Heart right ventricle (tissue), 16 donors: ENCODE data around the gene PRSS3. TPM values are rescaled to one million over a fixed set of nuclear protein-coding genes. Genes with fewer than 3 reads are reported as not detected.
"Not testable (repeated sequence)": the region's sequence is repeated elsewhere in the genome, so short reads cannot be mapped to it uniquely, and the experiment has no call there.

Experiments used
- ATAC-seq, 8 donors: fragments of 200-7000 bp; cut with Tn5 transposase; one replicate each; pipeline ENCODE4 v1.9.1; 2020; ENCODE audit warnings: mild to moderate bottlenecking in 8 of 8, moderate library complexity in 8 of 8, moderate number of reproducible peaks in 1 of 8
- DNase-seq, 2 donors: peaks; one replicate each; pipeline ENCODE4 v3.0.0-alpha.2; 2020
- H3K27ac ChIP-seq, 10 donors: fragments of 200-600 bp; sonication (generic) in 2 of 10; one replicate each; pipeline versions ENCODE4 v1.5.0 to v1.8.0; 2020 to 2022; ENCODE audit warnings: mild to moderate bottlenecking in 3 of 10
- H3K27me3 ChIP-seq, 7 donors: fragments of 200-600 bp; one replicate each; pipeline ENCODE4 v1.8.0; 2021 to 2022; ENCODE audit warnings: mild to moderate bottlenecking in 2 of 7
- H3K36me3 ChIP-seq, 9 donors: fragments of 200-600 bp; sonication (generic) in 1 of 9; one replicate each; pipeline versions ENCODE4 v1.5.0 to v1.8.0; 2020 to 2022; ENCODE audit warnings: mild to moderate bottlenecking in 2 of 9
- H3K4me1 ChIP-seq, 9 donors: fragments of 200-600 bp; sonication (generic) in 1 of 9; one replicate each; pipeline versions ENCODE4 v1.5.0 to v1.8.0; 2020 to 2022; ENCODE audit warnings: mild to moderate bottlenecking in 4 of 9
- H3K4me3 ChIP-seq, 10 donors: fragments of 200-600 bp; sonication (generic) in 2 of 10; one replicate each; pipeline versions ENCODE4 v1.5.0 to v1.8.0; 2020 to 2022; ENCODE audit warnings: mild to moderate bottlenecking in 7 of 10, moderate library complexity in 2 of 10
- H3K9me3 ChIP-seq, 11 donors: fragments of 200-600 bp in 10 of 11; sonication (generic) in 2 of 11; one replicate each; pipeline versions ENCODE4 v1.5.0 to v1.8.0; 2013 to 2022; ENCODE audit warnings: mild to moderate bottlenecking in 2 of 11, control low read depth in 1 of 11, moderate library complexity in 1 of 11
- CTCF ChIP-seq, 9 donors: fragments of 200-600 bp; sonication (generic) in 2 of 9; IDR thresholded peaks; one replicate each; pipeline versions ENCODE4 v1.5.0 to v1.8.0; 2021 to 2022; ENCODE audit warnings: antibody characterized with exemption in 9 of 9, mild to moderate bottlenecking in 5 of 9, moderate library complexity in 1 of 9
- WGBS, 2 donors: extraction: QIAGEN DNeasy Blood & Tissue Kit; methylation state at CpG; one replicate each; pipeline ENCODE4 v1.1.7; 2013; ENCODE audit warnings: inconsistent platforms in 1 of 2; 5-methylcytosine and 5-hydroxymethylcytosine counted together
- intact Hi-C, 10 donors: fragments of 100-400 bp; cut with DNase I; formaldehyde crosslinking; loops; one replicate each; pipeline versions ENCODE4 v1.11.1 to v1.14.2; 2022
- polyA plus RNA-seq, 2 donors: library from polyadenylated mRNA; stranded (reverse); fragments of 200-250 nt; gene quantifications; one replicate each; pipeline ENCODE4 v1.2.3, GENCODE V29; 2013
- total RNA-seq, 10 donors: library from RNA; stranded (reverse); fragmentation: NEBNext Ultra II Directional in 3 of 10; extraction: Animal tissue kit (Norgen Biotek cat#: 25700) in 3 of 10; gene quantifications; one replicate each; pipeline versions ENCODE4 v1.2.1 to v1.2.4, GENCODE V29; 2021 to 2023
- donor health status: Arrhythmogenic right ventricular cardiomyopathy.
- donor health status: ischemic (EF 13 %, LVEDD 7.1; RV severe dilation, severe dysfunction).
- donor health status: healthy with polysubstance abuse.
- donor health status: DM: no; HTN: yes; CAD: no.
- donor health status: DM: no; HTN: no; CAD: no.
- donor health status: ischemic (EF 25% LVEDD 6.9; RV normal size, moderate dysfunction).
- donor health status: ischemic (EF 25% LVEDD 5.7; RV mildly dilated, moderate dysfunction).
- donor health status: healthy.
- donor health status: DM: yes; HTN: yes; CAD: no.
- donor health status: Ischemic cardiomyopathy.
- donor health status: ischemic (EF 35%, LVEDD 5.7; RV mildly dilated, moderate dysfunction).
- donor health status: nonischemic (EF 11% LVEDD 7.7; RV severe dilation, severe dysfunction).
- donor health status: DM: yes; HTN: yes; CAD: no.
- donor health status: PGD.
- donor health status: ischemic (EF 29% LVEDD 5.4; RV normal size, mild dysfunction).
- donor health status: nonischemic (EF 23%, LVEDD 6.1; RV moderate dilation, normal function).

Gene PRSS3
- total and polyA plus RNA-seq, 12 donors: 0.07 to 1.0 (median 0.66) TPM; not detected in 4

GRCh38 chr9:33750839-33751339, 44.5 kb upstream of the PRSS3 start:
- Histone ChIP-seq H3K9me3 (no peaks in the 10 kb centered on the region), H3K27me3 (peaks cover 0 to 76% (median 65%) of the 10 kb centered on the region in 7 donors), H3K4me3 (peak overlapping the region in 8 of 10 donors; percentile 2 to 31 (median 18)), H3K4me1 (peaks cover 0 to 14% (median 7%) of the 10 kb centered on the region in 9 donors), H3K36me3 (no peaks in the 10 kb centered on the region), H3K27ac (no peak overlapping the region)
- 2 to 5% methylated on average over 31 of the region's 31 CpGs for WGBS, 2 donors
- TF ChIP-seq CTCF (IDR thresholded peaks at IDR 0.05): no peak
- intact Hi-C loops: no loop called here
- no peak for DNase-seq
- ATAC-seq: peak in 3 of 8 donors; percentile 7 to 64 (median 34)

GRCh38 chr9:33751536-33752129, 43.7 kb upstream of the PRSS3 start:
- Histone ChIP-seq H3K36me3 (no peaks in the 10 kb centered on the region), H3K9me3 (no peaks in the 10 kb centered on the region), H3K27ac (no peak overlapping the region), H3K27me3 (peaks cover 0 to 81% (median 65%) of the 10 kb centered on the region in 7 donors), H3K4me1 (peaks cover 0 to 14% (median 7%) of the 10 kb centered on the region in 9 donors), H3K4me3 (no peak overlapping the region)
- ATAC-seq (no peak), DNase-seq (no peak)
- no peak for TF ChIP-seq CTCF (IDR thresholded peaks at IDR 0.05)
- WGBS, 2 donors: 67 to 69% methylated on average over 12 of the region's 12 CpGs
- intact Hi-C loops: no loop called here

- 60 to 82% methylated on average over 4 of the region's 4 CpGs for WGBS, 2 donors
- H3K4me3 ChIP-seq: no peak overlapping the region
- H3K36me3 ChIP-seq: no peaks in the 10 kb centered on the region
- ATAC-seq: no peak
- peaks cover 0 to 87% (median 65%) of the 10 kb centered on the region in 7 donors for H3K27me3 ChIP-seq
- no peak for DNase-seq
- H3K4me1 ChIP-seq: peaks cover 0 to 14% (median 7%) of the 10 kb centered on the region in 9 donors
- no peaks in the 10 kb centered on the region for H3K9me3 ChIP-seq
- no peak for TF ChIP-seq CTCF (IDR thresholded peaks at IDR 0.05)
- intact Hi-C loops: no loop called here
- H3K27ac ChIP-seq: no peak overlapping the region
Observed at GRCh38 chr9:33752130-33752637, 43.2 kb upstream of the PRSS3 start.

- WGBS, 2 donors: 76 to 83% methylated on average over 5 of the region's 5 CpGs
- H3K36me3 ChIP-seq, H3K4me3 ChIP-seq, H3K9me3 ChIP-seq, DNase-seq, H3K27ac ChIP-seq, intact Hi-C loops, ATAC-seq: not testable (repeated sequence)
- H3K27me3 ChIP-seq: peaks cover 0 to 89% (median 66%) of the 10 kb centered on the region in 7 donors
- H3K4me1 ChIP-seq: peaks cover 0 to 14% (median 7%) of the 10 kb centered on the region in 9 donors
Observed at GRCh38 chr9:33752789-33753188, 42.6 kb upstream of the PRSS3 start.

- DNase-seq, intact Hi-C loops, H3K4me3 ChIP-seq, H3K4me1 ChIP-seq, H3K36me3 ChIP-seq, H3K9me3 ChIP-seq, H3K27ac ChIP-seq: not testable (repeated sequence)
- 68 to 73% methylated on average over 2 of the region's 2 CpGs for WGBS, 2 donors
- peak in 3 of 8 donors; percentile 14 to 76 (median 40) for ATAC-seq
- peaks cover 0 to 26% (median 12%) of the 10 kb centered on the region in 7 donors for H3K27me3 ChIP-seq
Observed at GRCh38 chr9:33759648-33760047, 35.7 kb upstream of the PRSS3 start.
